Activated T-helper 17 cell treated with anti-CD3 and anti-CD28 coated beads, Interleukin-2, amount 50 U/mL, for 72 hours (primary cell): ENCODE results near the gene NDST4. TPM values are rescaled to one million over a fixed set of nuclear protein-coding genes. Genes with fewer than 3 reads are reported as not detected.

ENCODE experiments used
- ATAC-seq: fragments of 150-1000 bp; cut with Tn5 transposase; replicated peaks from 2 replicates; pipeline ENCODE4 v1.10.0; 2021; ENCODE audit warnings: mild to moderate bottlenecking, moderate library complexity
- H3K27ac Mint-ChIP-seq: one replicate; pipeline ENCODE4 v1.8.0; 2022; ENCODE audit warnings: mixed read lengths
- H3K27me3 Mint-ChIP-seq: one replicate; pipeline ENCODE4 v1.8.0; 2022; ENCODE audit warnings: mixed read lengths
- H3K36me3 Mint-ChIP-seq: one replicate; pipeline ENCODE4 v1.8.0; 2022; ENCODE audit warnings: low read depth, mild to moderate bottlenecking, mixed read lengths
- H3K4me1 Mint-ChIP-seq: one replicate; pipeline ENCODE4 v1.8.0; 2022; ENCODE audit warnings: mixed read lengths
- H3K4me3 Mint-ChIP-seq: one replicate; pipeline ENCODE4 v1.8.0; 2022; ENCODE audit warnings: mild to moderate bottlenecking, mixed read lengths
- H3K9me3 Mint-ChIP-seq: one replicate; pipeline ENCODE4 v1.8.0; 2022; ENCODE audit warnings: mixed read lengths
- total RNA-seq, 2 donors: library from RNA; stranded (reverse); gene quantifications; one replicate each; pipeline ENCODE4 v1.2.3, GENCODE V29; 2022

NDST4 gene
- total RNA-seq, 2 donors from 2014 or later: not detected

GRCh38 chr4:114905017-114905416, 208.4 kb downstream of the NDST4 start:
- no peak overlapping the region for H3K27ac Mint-ChIP-seq
- H3K4me1 Mint-ChIP-seq: no peaks in the 10 kb centered on the region
- H3K4me3 Mint-ChIP-seq: no peak overlapping the region
- H3K27me3 Mint-ChIP-seq: no peaks in the 10 kb centered on the region
- H3K36me3 Mint-ChIP-seq: no peaks in the 10 kb centered on the region
- no peak for ATAC-seq
- H3K9me3 Mint-ChIP-seq: no peaks in the 10 kb centered on the region

- H3K36me3 Mint-ChIP-seq: no peaks in the 10 kb centered on the region
- no peaks in the 10 kb centered on the region for H3K4me1 Mint-ChIP-seq
- ATAC-seq: no peak
- no peak overlapping the region for H3K27ac Mint-ChIP-seq
- no peaks in the 10 kb centered on the region for H3K27me3 Mint-ChIP-seq
- H3K4me3 Mint-ChIP-seq: no peak overlapping the region
- no peaks in the 10 kb centered on the region for H3K9me3 Mint-ChIP-seq
Measured at GRCh38 chr4:114900934-114901333, 212.5 kb downstream of the NDST4 start.

- Mint-ChIP-seq H3K4me3 (no peak overlapping the region), H3K27ac (no peak overlapping the region), H3K4me1 (no peaks in the 10 kb centered on the region), H3K9me3 (peaks cover 11% of the 10 kb centered on the region), H3K36me3 (no peaks in the 10 kb centered on the region), H3K27me3 (no peaks in the 10 kb centered on the region)
- ATAC-seq: no peak
Measured at GRCh38 chr4:114890773-114891172, 222.6 kb downstream of the NDST4 start.

- H3K4me3 Mint-ChIP-seq: no peak overlapping the region
- ATAC-seq: no peak
- no peaks in the 10 kb centered on the region for H3K4me1 Mint-ChIP-seq
- no peak overlapping the region for H3K27ac Mint-ChIP-seq
- no peaks in the 10 kb centered on the region for H3K36me3 Mint-ChIP-seq
- H3K9me3 Mint-ChIP-seq: peaks cover 4% of the 10 kb centered on the region
- no peaks in the 10 kb centered on the region for H3K27me3 Mint-ChIP-seq
Measured at GRCh38 chr4:114886761-114887160, 226.7 kb downstream of the NDST4 start.

GRCh38 chr4:114883641-114884040, 229.8 kb downstream of the NDST4 start:
- Mint-ChIP-seq H3K4me3 (no peak overlapping the region), H3K27me3 (no peaks in the 10 kb centered on the region), H3K27ac (no peak overlapping the region), H3K36me3 (no peaks in the 10 kb centered on the region), H3K9me3 (no peaks in the 10 kb centered on the region), H3K4me1 (no peaks in the 10 kb centered on the region)
- ATAC-seq: no peak

- no peak overlapping the region for H3K27ac Mint-ChIP-seq
- no peak for ATAC-seq
Measured at GRCh38 chr4:114879916-114880669, 233.3 kb downstream of the NDST4 start.

GRCh38 chr4:114875630-114876029, 237.8 kb downstream of the NDST4 start:
- H3K4me3 Mint-ChIP-seq: no peak overlapping the region
- no peaks in the 10 kb centered on the region for H3K9me3 Mint-ChIP-seq
- no peak for ATAC-seq
- H3K27ac Mint-ChIP-seq: no peak overlapping the region
- H3K27me3 Mint-ChIP-seq: no peaks in the 10 kb centered on the region
- H3K4me1 Mint-ChIP-seq: no peaks in the 10 kb centered on the region
- H3K36me3 Mint-ChIP-seq: no peaks in the 10 kb centered on the region

More at GRCh38 chr4:114879916-114880669, 233.3 kb downstream of the NDST4 start:
- Mint-ChIP-seq H3K9me3 (no peaks in the 10 kb centered on the region), H3K4me1 (no peaks in the 10 kb centered on the region), H3K27me3 (no peaks in the 10 kb centered on the region), H3K4me3 (no peak overlapping the region), H3K36me3 (no peaks in the 10 kb centered on the region)

- Mint-ChIP-seq H3K27ac (no peak overlapping the region), H3K4me1 (no peaks in the 10 kb centered on the region), H3K27me3 (no peaks in the 10 kb centered on the region), H3K4me3 (no peak overlapping the region), H3K36me3 (no peaks in the 10 kb centered on the region), H3K9me3 (no peaks in the 10 kb centered on the region)
- ATAC-seq: no peak
Measured at GRCh38 chr4:114874321-114874720, 239.1 kb downstream of the NDST4 start.

GRCh38 chr4:114870987-114871386, 242.4 kb downstream of the NDST4 start:
- Mint-ChIP-seq H3K27ac (no peak overlapping the region), H3K4me1 (no peaks in the 10 kb centered on the region), H3K27me3 (no peaks in the 10 kb centered on the region), H3K36me3 (no peaks in the 10 kb centered on the region), H3K4me3 (no peak overlapping the region), H3K9me3 (no peaks in the 10 kb centered on the region)
- ATAC-seq: no peak

GRCh38 chr4:114866901-114867670, 246.3 kb downstream of the NDST4 start:
- H3K27ac Mint-ChIP-seq: no peak overlapping the region
- no peaks in the 10 kb centered on the region for H3K27me3 Mint-ChIP-seq
- no peak overlapping the region for H3K4me3 Mint-ChIP-seq
- H3K9me3 Mint-ChIP-seq: no peaks in the 10 kb centered on the region
- no peaks in the 10 kb centered on the region for H3K36me3 Mint-ChIP-seq
- no peaks in the 10 kb centered on the region for H3K4me1 Mint-ChIP-seq
- no peak for ATAC-seq

GRCh38 chr4:114864060-114864459, 249.4 kb downstream of the NDST4 start:
- Mint-ChIP-seq H3K27me3 (no peaks in the 10 kb centered on the region), H3K9me3 (no peaks in the 10 kb centered on the region), H3K27ac (no peak overlapping the region), H3K4me3 (no peak overlapping the region), H3K36me3 (no peaks in the 10 kb centered on the region), H3K4me1 (no peaks in the 10 kb centered on the region)
- no peak for ATAC-seq

GRCh38 chr4:114860786-114861185, 252.6 kb downstream of the NDST4 start:
- no peak overlapping the region for H3K27ac Mint-ChIP-seq
- no peaks in the 10 kb centered on the region for H3K4me1 Mint-ChIP-seq
- ATAC-seq: no peak
- H3K4me3 Mint-ChIP-seq: no peak overlapping the region
- H3K36me3 Mint-ChIP-seq: no peaks in the 10 kb centered on the region
- no peaks in the 10 kb centered on the region for H3K9me3 Mint-ChIP-seq
- no peaks in the 10 kb centered on the region for H3K27me3 Mint-ChIP-seq

- Mint-ChIP-seq H3K9me3 (no peaks in the 10 kb centered on the region), H3K27me3 (no peaks in the 10 kb centered on the region), H3K27ac (no peak overlapping the region), H3K4me3 (no peak overlapping the region), H3K36me3 (no peaks in the 10 kb centered on the region), H3K4me1 (no peaks in the 10 kb centered on the region)
- no peak for ATAC-seq
Measured at GRCh38 chr4:114857831-114858230, 255.6 kb downstream of the NDST4 start.

GRCh38 chr4:114839986-114840385, 273.4 kb downstream of the NDST4 start:
- Mint-ChIP-seq H3K27me3 (no peaks in the 10 kb centered on the region), H3K9me3 (peaks cover 3% of the 10 kb centered on the region), H3K4me3 (no peak overlapping the region), H3K4me1 (no peaks in the 10 kb centered on the region), H3K36me3 (no peaks in the 10 kb centered on the region), H3K27ac (no peak overlapping the region)
- ATAC-seq: no peak

- no peaks in the 10 kb centered on the region for H3K4me1 Mint-ChIP-seq
- H3K36me3 Mint-ChIP-seq: no peaks in the 10 kb centered on the region
- no peaks in the 10 kb centered on the region for H3K27me3 Mint-ChIP-seq
- no peak overlapping the region for H3K4me3 Mint-ChIP-seq
- no peak overlapping the region for H3K27ac Mint-ChIP-seq
- H3K9me3 Mint-ChIP-seq: no peaks in the 10 kb centered on the region
- ATAC-seq: no peak
Measured at GRCh38 chr4:114830628-114831027, 282.8 kb downstream of the NDST4 start.
